NK-92 treated with Interleukin-12 subunit alpha and Interleukin-12 subunit beta, amount 100 ng/mL, for 24 hours (cell line): Measurements from ENCODE around the gene GDAP1L1.
"Not testable (repeated sequence)": the region's sequence is repeated elsewhere in the genome, so short reads cannot be mapped to it uniquely, and the experiment has no call there.

Source experiments
- DNase-seq: peaks from one replicate; lab custom pipeline; 2025; lab: John Stamatoyannopoulos, UW

GDAP1L1 gene

GRCh38 chr20:44219791-44220190 is 27.3 kb upstream of the GDAP1L1 start:
- no peak for DNase-seq

- DNase-seq: no peak
Observed at GRCh38 chr20:44221368-44221954, 25.6 kb upstream of the GDAP1L1 start.

GRCh38 chr20:44222027-44222426 is 25.1 kb upstream of the GDAP1L1 start:
- DNase-seq: no peak

GRCh38 chr20:44222633-44223368 is 24.3 kb upstream of the GDAP1L1 start:
- no peak for DNase-seq

GRCh38 chr20:44223721-44224120 is 23.4 kb upstream of the GDAP1L1 start:
- no peak for DNase-seq

- no peak for DNase-seq
Observed at GRCh38 chr20:44224637-44225036, 22.5 kb upstream of the GDAP1L1 start.

- DNase-seq: no peak
Observed at GRCh38 chr20:44228465-44229258, 18.4 kb upstream of the GDAP1L1 start.

- no peak for DNase-seq
Observed at GRCh38 chr20:44231193-44231592, 15.9 kb upstream of the GDAP1L1 start.

GRCh38 chr20:44231713-44232468 is 15.2 kb upstream of the GDAP1L1 start:
- no peak for DNase-seq

GRCh38 chr20:44232469-44232856 is 14.6 kb upstream of the GDAP1L1 start:
- not testable (repeated sequence) for DNase-seq

GRCh38 chr20:44233436-44234016 is 13.6 kb upstream of the GDAP1L1 start:
- no peak for DNase-seq

GRCh38 chr20:44234566-44235317 is 12.4 kb upstream of the GDAP1L1 start:
- no peak for DNase-seq

- no peak for DNase-seq
Observed at GRCh38 chr20:44235702-44236101, 11.4 kb upstream of the GDAP1L1 start.

- not testable (repeated sequence) for DNase-seq
Observed at GRCh38 chr20:44236840-44237239, 10.3 kb upstream of the GDAP1L1 start.

- no peak for DNase-seq
Observed at GRCh38 chr20:44241796-44242195, 5.3 kb upstream of the GDAP1L1 start.

- no peak for DNase-seq
Observed at GRCh38 chr20:44245977-44246376, 1.1 kb upstream of the GDAP1L1 start.

- DNase-seq: no peak
Observed at GRCh38 chr20:44247586-44248409, 690 bp downstream of the GDAP1L1 start.

GRCh38 chr20:44248410-44248759 is 1.3 kb downstream of the GDAP1L1 start:
- no peak for DNase-seq

- no peak for DNase-seq
Observed at GRCh38 chr20:44251284-44251683, 4.2 kb downstream of the GDAP1L1 start.

- no peak for DNase-seq
Observed at GRCh38 chr20:44253528-44253927, 6.4 kb downstream of the GDAP1L1 start.
